GM18909 (cell line): ENCODE measurements around the gene ANO10.
"Not testable (repeated sequence)": the region's sequence is repeated elsewhere in the genome, so short reads cannot be mapped to it uniquely, and the experiment has no call there.

Experiments
- ATAC-seq: cut with Tn5 transposase; IDR thresholded peaks from one replicate; pipeline ENCODE4 v1.9.1; 2021; ENCODE audit warnings: mild to moderate bottlenecking; ENCODE audit not compliant: unreplicated experiment, poor library complexity

Gene ANO10

DNA sequence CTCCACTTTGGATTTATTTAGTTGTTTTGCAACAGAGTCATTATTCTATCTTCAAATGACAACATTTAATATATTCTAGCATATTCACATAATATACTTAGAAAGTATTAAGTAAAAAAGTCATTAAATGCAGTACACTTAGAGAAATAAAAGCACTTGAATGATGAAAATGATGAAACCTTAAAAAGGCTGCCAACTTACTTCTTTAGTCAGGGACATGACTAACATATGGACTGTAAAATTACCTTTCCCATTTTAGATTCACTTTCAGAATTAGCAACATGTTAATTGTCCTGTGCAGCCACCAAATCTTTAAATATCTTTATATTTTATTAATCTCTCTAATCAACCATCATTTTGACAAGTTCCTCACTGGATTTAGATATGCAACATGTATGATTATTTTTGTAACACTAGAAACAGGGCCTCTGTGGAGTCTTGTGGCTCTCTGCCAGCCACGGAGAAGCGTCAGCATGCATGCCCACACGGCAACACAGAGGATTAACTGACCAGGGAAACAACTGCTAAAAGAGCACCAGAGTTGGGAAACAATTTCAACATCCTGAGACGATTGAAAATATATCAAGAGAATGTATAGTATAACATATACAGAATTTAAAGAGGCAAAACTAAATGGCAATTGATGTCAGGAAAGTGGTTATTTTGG is 95.7 kb downstream of the ANO10 start:
- ATAC-seq: no peak

DNA sequence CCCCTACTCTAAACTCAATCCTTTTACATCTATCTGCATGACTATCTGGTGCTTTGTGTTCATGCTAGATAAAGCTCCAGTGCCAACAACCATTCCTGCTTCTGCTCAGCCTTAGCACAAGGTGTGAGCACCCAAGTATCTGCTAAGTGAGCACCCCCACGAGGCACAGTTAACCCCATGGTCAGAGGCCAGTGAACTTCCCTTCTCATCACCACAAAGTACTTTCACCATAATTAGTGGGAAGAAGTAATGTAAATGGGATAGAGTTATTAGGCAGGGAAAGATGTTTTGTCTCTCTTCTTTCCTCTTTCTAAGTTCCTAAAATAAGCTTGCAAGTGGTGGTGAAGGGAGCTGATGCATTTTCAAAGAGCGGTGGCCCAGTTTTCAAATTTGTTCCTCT is 96.4 kb downstream of the ANO10 start:
- ATAC-seq: no peak

DNA sequence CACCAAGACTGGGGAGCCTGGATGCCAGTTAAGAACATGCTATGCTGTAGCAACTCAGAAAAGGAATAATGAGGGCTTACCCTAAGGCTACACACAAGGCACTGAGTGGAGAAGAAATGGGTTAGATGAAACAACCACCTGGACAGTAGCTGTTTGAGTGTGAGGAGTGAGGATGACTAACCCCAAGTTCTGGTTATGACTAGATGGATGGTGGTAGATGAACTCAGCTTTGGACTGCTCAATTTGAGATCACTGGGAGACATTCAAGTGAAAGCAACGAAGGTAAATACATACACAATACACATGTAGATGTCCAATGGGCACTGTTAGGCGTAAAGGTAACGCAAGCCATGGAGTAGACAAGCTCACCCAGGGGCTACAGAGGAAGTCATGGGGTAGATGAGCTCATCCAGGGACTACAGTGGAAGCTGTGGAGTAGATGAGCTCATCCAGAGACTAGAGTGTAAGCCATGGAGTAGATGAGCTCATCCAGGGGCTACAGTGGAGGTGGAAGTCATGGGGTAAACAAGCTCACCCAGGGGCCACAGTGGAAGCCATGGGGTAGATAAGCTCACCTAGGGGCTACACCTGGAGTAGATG is 98.3 kb downstream of the ANO10 start:
- ATAC-seq: peak; percentile 78

DNA sequence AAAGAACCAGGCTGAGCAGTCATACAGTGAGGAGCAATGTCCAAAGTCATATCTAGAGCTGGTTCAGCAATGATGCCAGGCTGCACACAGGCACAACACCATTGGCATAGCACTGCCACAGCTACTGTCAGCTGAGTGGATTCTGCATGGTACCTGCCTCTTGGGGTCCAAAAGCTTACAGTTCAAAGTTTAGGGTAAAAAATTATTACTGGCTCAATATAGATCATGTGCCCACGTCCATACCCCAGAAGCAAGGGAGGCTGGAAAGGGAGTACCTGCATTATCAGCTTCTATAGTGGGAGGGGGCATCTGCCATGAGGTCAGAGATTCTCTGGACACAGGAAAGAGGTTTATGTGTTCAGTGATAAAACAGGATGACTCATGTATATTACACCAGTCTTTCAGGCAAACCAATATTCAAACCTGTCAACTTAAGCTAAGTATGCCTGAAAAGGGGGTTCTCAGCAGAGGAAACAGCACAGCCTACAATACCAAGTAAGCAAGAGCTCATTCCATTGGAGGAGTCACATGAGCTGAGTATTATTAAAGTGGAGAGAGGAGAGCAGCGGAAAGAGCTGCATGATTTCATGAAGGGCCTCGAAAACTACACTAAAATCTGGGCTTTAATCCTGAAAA is 99.0 kb downstream of the ANO10 start:
- ATAC-seq: no peak

DNA sequence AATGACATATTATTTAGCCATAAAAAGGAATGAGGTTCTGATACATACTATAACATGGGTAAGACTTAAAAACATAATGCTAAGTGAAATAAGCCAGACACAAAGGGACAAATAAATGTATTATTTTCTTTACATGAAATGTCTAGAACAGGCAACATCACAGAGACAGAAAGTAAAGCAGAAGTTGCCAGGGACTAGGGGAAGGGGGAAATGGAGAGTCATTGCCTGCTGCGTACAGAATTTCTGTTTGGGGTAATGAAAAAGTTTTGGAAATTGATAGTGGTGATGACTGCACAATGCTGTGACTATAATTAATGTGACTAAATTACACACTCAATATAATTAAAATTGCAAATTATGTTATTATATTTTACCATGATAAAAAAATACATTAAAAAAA is 99.9 kb downstream of the ANO10 start:
- ATAC-seq: no peak

DNA sequence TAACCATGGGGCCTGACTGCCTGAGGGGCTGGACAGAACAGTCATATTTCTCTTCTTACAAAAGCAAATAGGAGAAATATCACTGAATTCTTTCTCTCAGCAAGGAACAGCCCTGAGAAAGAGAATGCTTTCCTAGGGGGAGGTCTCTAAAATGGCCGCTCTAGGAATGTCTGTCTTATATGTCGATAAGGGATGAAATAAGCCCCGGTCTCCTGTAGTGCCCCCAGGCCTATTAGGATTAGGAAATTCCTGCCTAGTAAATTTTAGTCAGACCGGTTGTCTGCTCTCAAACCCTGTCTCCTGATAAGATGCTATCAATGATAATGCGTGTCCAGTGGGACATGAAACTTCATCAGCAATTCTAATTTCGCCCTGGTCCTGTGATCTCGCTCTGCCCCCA is 103.3 kb downstream of the ANO10 start:
- ATAC-seq: not testable (repeated sequence)

DNA sequence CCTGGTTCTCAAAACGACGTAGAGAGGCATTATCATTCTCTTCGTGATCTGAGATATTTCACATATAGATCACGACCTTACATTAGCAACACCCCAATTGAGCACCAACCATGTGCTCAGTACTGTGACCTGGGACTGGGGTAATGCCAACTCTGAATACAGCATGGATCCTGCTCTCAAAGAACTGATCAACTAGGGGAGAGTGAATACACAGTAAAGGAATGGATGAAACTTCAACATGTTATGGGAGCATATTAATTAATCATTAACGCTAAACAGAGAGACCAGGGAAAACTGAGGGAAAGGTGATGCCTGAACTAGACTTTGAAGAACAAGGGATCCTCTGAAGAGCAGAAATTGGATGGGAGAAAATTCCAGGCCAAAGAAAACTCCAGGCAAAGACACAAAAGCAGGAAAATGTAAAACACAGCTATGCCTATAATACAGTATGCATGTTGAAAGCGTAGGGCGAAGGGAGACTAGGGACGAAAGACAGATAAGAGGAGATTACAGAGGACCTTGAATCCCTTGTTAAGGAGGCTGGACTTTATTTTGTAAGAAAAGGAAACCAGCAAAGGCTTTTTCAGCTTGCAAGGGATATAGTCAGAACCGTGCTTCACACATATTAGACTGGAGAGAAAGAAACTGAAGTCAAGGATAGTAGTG is 105.7 kb downstream of the ANO10 start:
- no peak for ATAC-seq

DNA sequence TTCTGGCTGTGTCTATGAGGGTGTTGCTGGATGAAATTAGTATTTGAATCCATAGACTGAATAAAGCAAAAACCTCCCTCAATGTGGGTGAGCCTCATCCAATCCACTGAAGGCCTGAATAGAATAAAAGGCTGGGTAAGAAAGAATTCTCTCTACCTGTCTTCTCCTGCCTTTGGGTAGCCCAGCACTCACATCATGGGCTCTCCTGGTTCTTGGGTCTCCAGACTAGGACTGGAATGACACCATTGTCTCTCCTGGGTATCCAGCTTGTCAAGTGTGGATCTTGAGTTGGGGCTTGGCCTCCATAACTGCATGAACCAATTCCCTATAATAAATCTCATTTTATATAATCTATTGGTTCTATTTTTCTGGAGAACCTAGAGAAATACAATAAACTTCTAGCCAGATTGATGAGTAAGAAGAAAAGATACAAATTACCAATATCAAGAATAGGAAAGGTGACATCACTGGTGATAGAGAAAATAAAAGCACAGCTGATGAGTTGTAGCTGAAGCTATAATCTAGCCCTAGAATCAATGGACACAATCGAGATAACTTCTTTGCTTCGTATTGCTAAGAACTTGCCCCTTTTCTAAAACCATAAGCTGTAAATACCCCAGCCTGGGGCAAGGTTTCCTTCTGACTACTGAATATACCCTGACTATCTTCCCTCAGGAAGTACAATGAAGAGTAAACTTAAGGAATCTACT is 106.4 kb downstream of the ANO10 start:
- ATAC-seq: no peak

DNA sequence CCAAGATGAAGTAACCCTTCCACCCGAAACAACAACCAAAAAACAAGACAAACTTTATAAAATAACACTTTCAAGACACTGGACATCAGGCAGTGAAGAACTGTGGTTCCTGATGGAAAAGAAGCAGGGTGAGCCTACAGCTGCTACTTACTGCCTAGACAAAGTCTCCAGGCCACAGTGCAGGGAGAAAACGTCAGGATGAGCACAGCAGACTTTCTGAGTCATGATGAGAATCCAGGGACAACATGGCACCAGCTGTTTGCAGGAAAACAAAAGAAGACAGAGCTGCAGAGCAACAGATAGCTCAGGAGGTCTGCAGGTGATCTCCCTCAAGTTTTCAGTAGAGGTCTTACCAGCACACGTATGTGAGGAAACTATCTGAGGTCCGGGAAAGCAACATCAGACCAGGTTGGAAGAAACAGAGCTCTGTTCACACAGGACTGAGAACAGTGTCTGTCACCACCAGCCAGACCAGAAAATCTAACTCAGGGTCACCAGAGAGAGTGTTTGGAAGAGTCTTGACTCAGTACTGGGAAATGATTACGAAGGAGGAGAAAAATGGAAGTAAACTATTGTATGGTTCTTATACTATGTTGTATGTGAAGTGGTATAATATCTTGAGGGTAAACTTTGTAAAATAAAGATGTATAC is 108.9 kb downstream of the ANO10 start:
- ATAC-seq: no peak

DNA sequence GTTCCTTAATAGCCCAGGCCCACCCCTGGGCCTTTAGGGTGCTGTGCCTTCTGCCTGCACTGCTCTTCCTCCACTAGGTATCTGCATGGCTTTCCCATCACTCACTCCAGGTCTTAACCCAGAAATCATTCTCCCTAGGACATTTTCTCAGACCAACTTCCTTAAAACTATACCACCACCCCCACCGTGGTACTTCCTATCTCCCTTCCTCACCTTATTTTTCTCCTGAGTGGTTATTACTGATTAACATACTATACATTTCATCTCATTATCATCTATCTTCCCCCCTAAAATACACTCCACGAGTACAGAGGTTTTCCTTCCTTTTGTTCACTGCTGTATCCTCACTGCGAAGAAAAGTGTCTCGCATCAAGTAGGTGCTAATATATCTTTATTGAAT is 115.2 kb downstream of the ANO10 start:
- no peak for ATAC-seq

DNA sequence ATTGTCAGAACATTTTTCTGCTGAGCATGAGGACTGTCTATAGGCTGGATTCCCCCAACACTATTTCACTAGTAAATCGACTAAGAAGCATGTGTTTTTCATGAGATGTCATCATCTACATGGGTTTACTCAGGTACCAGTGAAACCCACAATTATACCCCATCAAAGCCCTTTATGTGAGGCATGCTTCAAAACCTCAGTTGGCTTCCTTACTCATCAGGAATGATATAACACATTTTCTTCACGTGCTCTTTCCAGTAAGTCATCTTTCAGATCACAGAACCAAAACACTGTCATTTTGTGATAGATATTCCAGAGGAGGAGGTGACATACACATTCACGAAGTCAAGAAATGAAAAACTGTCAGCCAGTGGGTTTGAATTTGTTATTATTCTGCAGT is 116.5 kb downstream of the ANO10 start:
- no peak for ATAC-seq

DNA sequence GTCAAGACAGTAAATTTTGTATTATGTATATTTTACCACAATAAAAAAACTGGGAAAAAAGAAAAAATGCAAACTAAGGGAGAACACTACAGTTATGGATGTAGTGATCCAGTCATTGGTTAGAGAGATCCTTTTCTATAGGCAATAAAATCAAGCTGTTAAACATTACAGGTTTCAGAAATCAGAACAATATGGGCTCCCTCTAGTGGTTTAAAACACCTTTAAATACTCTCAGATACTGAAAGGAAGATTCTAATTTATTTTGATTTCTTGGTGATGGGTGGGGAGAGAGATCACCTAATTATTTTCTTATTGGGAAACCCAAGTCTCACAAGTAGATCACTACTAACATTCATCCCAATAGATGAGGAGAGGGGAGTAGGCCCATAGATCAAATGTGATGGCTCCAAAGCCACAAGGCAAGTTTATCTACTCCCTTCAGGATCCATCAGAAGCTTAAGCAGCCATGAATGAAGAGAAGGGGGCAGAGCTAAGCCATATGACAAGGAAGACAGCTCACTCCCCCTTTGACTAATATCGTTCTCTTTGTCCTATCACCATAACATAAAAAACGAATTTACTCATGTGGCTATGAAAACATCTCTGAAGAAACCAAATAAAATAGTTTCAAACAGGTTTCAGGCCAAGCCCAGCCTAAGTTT is 118.6 kb downstream of the ANO10 start:
- ATAC-seq: no peak

DNA sequence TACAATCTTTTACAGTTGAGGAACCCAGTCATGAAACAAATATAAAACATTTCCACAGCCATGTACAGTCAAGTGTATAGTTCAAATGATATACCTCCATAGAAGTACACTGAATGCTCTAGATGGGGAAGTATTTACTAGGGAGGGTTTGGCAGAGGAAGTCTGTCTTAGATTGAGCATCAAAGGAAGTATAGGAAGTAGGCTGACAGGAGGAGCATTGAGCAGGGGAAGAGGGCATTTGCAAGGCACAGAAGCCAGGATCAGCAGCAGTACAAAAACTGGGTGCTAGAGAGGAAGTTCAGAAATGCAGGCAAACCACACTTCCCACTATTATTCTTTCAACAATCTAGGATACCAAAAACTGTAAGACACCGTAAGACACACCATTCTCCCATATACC is 122.6 kb downstream of the ANO10 start:
- no peak for ATAC-seq

DNA sequence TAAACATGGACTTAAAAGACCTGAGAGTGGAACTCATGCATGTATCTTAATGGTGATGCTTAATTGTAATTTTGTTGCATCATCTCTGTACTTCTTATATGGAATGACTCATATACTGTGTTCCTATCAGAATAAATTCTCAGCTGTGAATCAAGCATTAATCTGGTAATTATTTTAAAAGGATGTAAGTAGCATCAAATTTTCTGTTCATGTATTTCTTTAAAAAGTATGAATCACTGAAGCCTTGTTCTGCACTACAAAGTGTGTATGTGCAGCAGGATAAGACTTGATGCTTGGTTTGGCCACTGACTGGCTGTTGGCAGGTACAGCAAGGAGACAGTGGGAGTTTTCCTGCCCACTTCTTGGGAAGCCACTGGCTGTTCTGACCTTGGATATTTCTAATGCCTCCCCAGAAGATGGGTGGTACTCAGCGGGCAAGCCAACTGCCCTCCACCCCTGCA is 123.9 kb downstream of the ANO10 start:
- no peak for ATAC-seq

DNA sequence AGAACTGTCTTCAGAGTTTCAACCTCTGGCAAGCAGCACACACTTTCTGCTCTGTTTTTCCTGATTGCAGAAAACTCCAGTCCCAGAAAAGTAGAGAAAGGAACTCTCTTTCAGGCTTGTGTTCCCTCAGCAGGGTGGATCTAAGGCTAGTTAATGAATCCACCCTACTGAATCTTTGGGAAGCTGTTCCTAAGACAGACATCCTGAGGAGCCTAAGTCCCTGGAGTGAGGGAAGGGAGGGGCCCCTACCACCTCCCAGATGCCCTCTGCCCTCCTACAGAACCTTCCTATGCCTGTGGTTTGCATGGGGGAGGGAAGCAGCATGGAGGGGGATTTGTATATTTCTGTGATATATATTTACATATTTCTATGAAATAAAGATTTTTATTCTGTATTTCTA is 124.4 kb downstream of the ANO10 start:
- ATAC-seq: no peak

DNA sequence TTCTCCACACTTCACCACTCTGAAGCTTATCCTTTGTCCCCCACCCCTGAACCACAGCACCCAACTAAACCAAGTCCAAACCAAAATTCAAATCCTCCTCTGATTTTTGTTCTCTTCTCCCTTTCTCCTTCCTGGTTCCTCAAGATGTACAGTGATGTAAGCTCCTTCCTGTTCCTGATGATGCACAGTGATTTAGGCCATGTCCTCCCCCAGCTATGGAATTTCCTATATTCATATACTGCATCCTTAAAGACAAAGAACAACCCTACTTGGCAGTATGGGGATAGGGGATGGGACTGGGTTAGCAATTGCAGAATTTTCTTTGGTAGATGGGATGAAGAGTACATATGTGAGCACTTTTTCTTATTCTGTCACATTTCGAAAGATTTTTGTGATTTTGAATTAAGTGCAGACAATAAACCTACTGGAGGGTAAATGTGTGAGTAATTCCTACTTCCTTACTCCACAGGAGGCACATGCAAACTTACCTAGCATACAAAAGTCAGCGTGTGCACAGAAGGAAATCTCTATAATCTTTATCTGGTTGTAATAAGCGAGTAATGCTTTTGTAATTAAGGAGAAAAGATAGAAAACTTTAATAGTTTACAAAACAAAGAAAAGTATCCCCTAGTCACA is 125.0 kb downstream of the ANO10 start:
- ATAC-seq: no peak

DNA sequence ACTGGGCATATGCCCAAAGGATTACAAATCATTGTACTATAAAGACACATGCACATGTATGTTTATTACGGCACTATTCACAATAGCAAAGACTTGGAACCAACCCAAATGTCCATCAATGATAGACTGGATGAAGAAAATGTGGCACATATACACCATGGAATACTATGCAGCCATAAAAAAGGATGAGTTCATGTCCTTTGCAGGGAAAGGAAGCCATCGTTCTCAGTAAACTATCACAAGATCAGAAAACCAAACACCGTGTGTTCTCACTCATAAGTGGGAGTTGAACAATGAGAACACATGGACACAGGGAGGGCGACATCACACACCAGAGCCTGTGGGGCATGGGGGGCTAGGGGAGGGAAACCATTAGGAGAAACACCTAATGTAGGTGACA is 128.9 kb downstream of the ANO10 start:
- ATAC-seq: not testable (repeated sequence)

DNA sequence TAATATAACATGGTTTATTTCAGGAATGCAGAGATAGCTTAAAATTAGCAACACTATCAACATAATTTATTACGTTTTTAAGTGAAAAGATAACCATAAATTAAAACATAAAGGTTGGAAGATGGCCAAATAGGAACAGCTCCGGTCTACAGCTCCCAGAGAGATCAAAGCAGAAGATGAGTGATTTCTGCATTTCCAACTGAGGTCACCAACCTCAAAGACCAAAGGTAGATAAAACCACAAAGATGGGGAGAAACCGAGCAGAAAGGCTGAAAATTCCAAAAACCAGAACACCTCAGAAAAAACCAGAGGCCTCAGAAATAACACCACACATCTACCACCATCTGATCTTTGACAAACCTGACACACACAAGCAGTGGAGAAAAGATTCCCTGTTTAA is 130.0 kb downstream of the ANO10 start:
- not testable (repeated sequence) for ATAC-seq

DNA sequence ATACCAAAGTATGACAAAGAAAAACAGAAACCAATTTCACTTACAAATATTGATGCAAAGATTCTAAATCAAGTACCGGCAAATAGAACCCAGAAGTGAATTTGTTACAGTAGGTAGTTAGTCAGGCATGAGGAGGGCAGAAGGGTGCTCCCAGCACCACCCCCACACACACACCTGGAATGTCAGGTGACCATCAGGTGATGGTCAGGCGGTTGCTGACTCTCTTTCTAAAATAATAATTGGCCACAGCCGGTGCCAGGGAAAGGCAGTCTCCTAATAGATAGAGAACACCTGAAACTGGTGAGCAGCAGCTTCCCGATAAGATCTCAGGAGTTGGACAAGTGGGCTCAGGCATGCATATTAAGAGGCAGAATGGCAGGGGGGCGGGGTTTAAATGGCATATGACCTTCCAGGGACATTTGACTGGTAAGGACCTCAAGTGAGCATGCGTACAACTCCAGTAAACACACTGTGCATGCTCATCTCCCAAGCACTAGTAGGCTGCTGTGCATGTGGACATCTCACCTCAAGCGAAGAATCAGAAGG is 131.1 kb downstream of the ANO10 start:
- ATAC-seq: no peak
